Liver (tissue), 9 donors: ENCODE measurements around the gene ZMYND8. TPM values are rescaled to one million over a fixed set of nuclear protein-coding genes. Genes with fewer than 3 reads are reported as not detected.

Source experiments
- DNase-seq: peaks from one replicate; pipeline ENCODE4 v3.0.0-alpha.2; 2017; ENCODE audit warnings: low spot score
- H3K27ac ChIP-seq, 2 donors: one replicate each; pipeline ENCODE4 v1.7.0; 2013; ENCODE audit warnings: inconsistent platforms in 2 of 2, low read length in 2 of 2, control low read depth in 1 of 2, low read depth in 1 of 2, mild to moderate bottlenecking in 1 of 2
- H3K27me3 ChIP-seq, 4 donors: one replicate each; pipeline versions ENCODE4 v1.6.1 to v1.7.0; 2013; ENCODE audit warnings: low read length in 3 of 4, inconsistent platforms in 1 of 4, mild to moderate bottlenecking in 1 of 4, moderate library complexity in 1 of 4; ENCODE audit not compliant: control insufficient read depth in 4 of 4, insufficient read depth in 4 of 4
- H3K36me3 ChIP-seq, 4 donors: one replicate each; pipeline versions ENCODE4 v1.6.1 to v1.7.0; 2013; ENCODE audit warnings: low read length in 3 of 4, mild to moderate bottlenecking in 3 of 4, low read depth in 1 of 4, moderate library complexity in 1 of 4; ENCODE audit not compliant: control insufficient read depth in 4 of 4, insufficient read depth in 3 of 4
- H3K4me1 ChIP-seq, 4 donors: one replicate each; pipeline versions ENCODE4 v1.6.1 to v1.7.0; 2013; ENCODE audit warnings: low read length in 3 of 4, mild to moderate bottlenecking in 3 of 4, moderate library complexity in 1 of 4; ENCODE audit not compliant: control insufficient read depth in 4 of 4, insufficient read depth in 4 of 4
- H3K4me3 ChIP-seq, 3 donors: one replicate each; pipeline versions ENCODE4 v1.6.1 to v1.7.0; 2013; ENCODE audit warnings: low read length in 3 of 3, control low read depth in 1 of 3, low read depth in 1 of 3, mild to moderate bottlenecking in 1 of 3
- H3K9ac ChIP-seq, 2 donors: one replicate each; pipeline ENCODE4 v1.7.0; 2013; ENCODE audit warnings: low read length in 2 of 2, mild to moderate bottlenecking in 2 of 2, moderate library complexity in 2 of 2, control low read depth in 1 of 2, low read depth in 1 of 2
- H3K9me3 ChIP-seq, 4 donors: one replicate each; pipeline versions ENCODE4 v1.6.1 to v1.7.0; 2013; ENCODE audit warnings: low read length in 3 of 4; ENCODE audit not compliant: control insufficient read depth in 4 of 4
- EGR1 ChIP-seq, 2 donors: IDR thresholded peaks; 2 replicates each; pipeline ENCODE4 v1.6.1; 2016 to 2018; ENCODE audit warnings: antibody characterized with exemption in 2 of 2, low read depth in 2 of 2
- FOXA1 ChIP-seq: IDR thresholded peaks from 2 replicates; pipeline ENCODE4 v1.6.1; 2016; ENCODE audit warnings: antibody characterized with exemption
- FOXA2 ChIP-seq: IDR thresholded peaks from 2 replicates; pipeline ENCODE4 v1.6.1; 2016; ENCODE audit warnings: antibody characterized with exemption
- GABPA ChIP-seq, 2 donors: IDR thresholded peaks in 1 of 2; conservative IDR thresholded peaks in 1 of 2; 2 replicates each; pipeline ENCODE4 v1.6.1; 2016; ENCODE audit warnings: antibody characterized with exemption in 2 of 2, mild to moderate bottlenecking in 1 of 2, moderate library complexity in 1 of 2
- HNF4A ChIP-seq, 2 donors: conservative IDR thresholded peaks; 2 replicates each; pipeline ENCODE4 v1.6.1; 2016; ENCODE audit warnings: antibody characterized with exemption in 2 of 2, mild to moderate bottlenecking in 2 of 2
- HNF4G ChIP-seq: IDR thresholded peaks from 2 replicates; pipeline ENCODE4 v1.6.1; 2016; ENCODE audit warnings: antibody characterized with exemption
- JUND ChIP-seq, 2 donors: IDR thresholded peaks; 2 replicates each; pipeline ENCODE4 v1.6.1; 2016; ENCODE audit warnings: antibody characterized with exemption in 2 of 2
- NR2F2 ChIP-seq: IDR thresholded peaks from 2 replicates; pipeline ENCODE4 v1.6.1; 2016; ENCODE audit warnings: antibody characterized with exemption
- RAD21 ChIP-seq, 2 donors: IDR thresholded peaks; 2 replicates each; pipeline ENCODE4 v1.6.1; 2016; ENCODE audit warnings: antibody characterized with exemption in 2 of 2, mild to moderate bottlenecking in 2 of 2
- RXRA ChIP-seq, 2 donors: IDR thresholded peaks; 2 replicates each; pipeline ENCODE4 v1.6.1; 2017 to 2018; ENCODE audit warnings: antibody characterized with exemption in 2 of 2, mild to moderate bottlenecking in 1 of 2
- SP1 ChIP-seq: IDR thresholded peaks from 2 replicates; pipeline ENCODE4 v1.6.1; 2018; ENCODE audit warnings: antibody characterized with exemption, mild to moderate bottlenecking
- TAF1 ChIP-seq: conservative IDR thresholded peaks from 2 replicates; pipeline ENCODE4 v1.6.1; 2016; ENCODE audit warnings: antibody characterized with exemption, mild to moderate bottlenecking
- YY1 ChIP-seq: IDR thresholded peaks from 2 replicates; pipeline ENCODE4 v1.6.1; 2016; ENCODE audit warnings: antibody characterized with exemption, mild to moderate bottlenecking
- WGBS: extraction: QIAGEN DNeasy Blood & Tissue Kit; methylation state at CpG from one replicate; pipeline ENCODE4 v1.1.7; 2013; 5-methylcytosine and 5-hydroxymethylcytosine counted together
- polyA plus RNA-seq, 2 donors: library from polyadenylated mRNA; stranded (reverse) in 1 of 2; unstranded in 1 of 2; fragments of 200-250 nt in 1 of 2; fragments of >200 nt in 1 of 2; fragmentation: Nextera tagmentation in 1 of 2; extraction: Ambion mirVana in 1 of 2; gene quantifications; one replicate each; pipeline versions ENCODE4 v1.2.1 to v1.2.3, GENCODE V29; 2013 to 2015
- total RNA-seq, 2 donors: library from RNA; depleted of rRNA; stranded (reverse); fragments of >200 nt; gene quantifications; one replicate each; pipeline ENCODE4 v1.2.3, GENCODE V29; 2014
- TF ChIP-seq, protein P1 (sequence below): IDR thresholded peaks from 2 replicates; pipeline ENCODE4 v1.6.1; 2016; ENCODE audit warnings: antibody characterized with exemption, mild to moderate bottlenecking
- TF ChIP-seq, protein P2 (sequence below): fragments of 150-350 bp; IDR thresholded peaks from 2 replicates; pipeline ENCODE4 v1.5.1; 2017; ENCODE audit warnings: improper control_type of control experiment, low read depth, low read length; ENCODE audit not compliant: missing input control
- TF ChIP-seq, protein P3 (sequence below): IDR thresholded peaks from 2 replicates; pipeline ENCODE4 v1.6.1; 2016; ENCODE audit warnings: antibody characterized with exemption
- TF ChIP-seq, protein P4 (sequence below): IDR thresholded peaks from 2 replicates; pipeline ENCODE4 v1.6.1; 2016; ENCODE audit warnings: antibody characterized with exemption
- TF ChIP-seq, protein P5 (sequence below): IDR thresholded peaks from 2 replicates; pipeline ENCODE4 v1.6.1; 2016; ENCODE audit warnings: antibody characterized with exemption
- donor health status: healthy.
- donor health status: healthy.
- donor health status: healthy.
- donor health status: healthy.
- donor health status: healthy.

Gene ZMYND8
- total and polyA plus RNA-seq, 4 donors: 3.3 to 23.5 (median 6.8) TPM

DNA sequence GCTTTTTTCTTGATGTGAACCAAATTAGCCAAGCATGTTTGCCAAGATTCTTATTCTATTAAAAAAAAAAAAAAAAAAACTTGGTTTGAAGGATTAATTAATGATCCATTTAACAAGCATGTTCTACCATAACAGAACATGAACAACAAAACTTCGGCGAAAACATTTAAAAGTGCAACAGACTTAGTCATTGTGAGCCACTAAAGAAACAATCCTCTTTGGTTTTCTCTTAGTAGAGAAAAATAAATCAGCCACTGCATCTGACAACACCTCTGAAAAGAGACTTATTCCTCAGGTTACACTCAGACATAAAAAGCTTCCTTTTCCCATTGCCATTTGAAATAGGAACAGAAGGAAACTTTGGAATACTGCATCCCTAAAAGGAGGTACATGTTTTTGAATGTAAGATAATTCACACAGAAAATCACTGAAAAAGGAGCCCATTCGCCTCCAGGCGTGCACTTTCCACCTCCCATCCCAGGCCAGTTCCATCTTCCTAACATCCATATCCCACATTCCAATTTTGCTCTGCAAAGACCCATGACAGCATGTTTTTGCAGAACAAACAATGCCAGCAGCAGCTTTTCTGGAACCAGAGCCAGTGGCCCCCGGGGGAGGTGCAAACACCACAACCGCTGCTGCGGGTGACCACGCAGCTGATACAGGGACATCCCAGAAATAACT lies 79.5 kb downstream of the ZMYND8 start:
- Histone ChIP-seq H3K9ac (no peak overlapping the region), H3K4me1 (peaks cover 0 to 5% (median 2%) of the 10 kb centered on the region in 4 donors), H3K4me3 (no peak overlapping the region), H3K36me3 (peaks cover 7 to 21% (median 14%) of the 10 kb centered on the region in 4 donors), H3K27me3 (no peaks in the 10 kb centered on the region), H3K27ac (no peak overlapping the region), H3K9me3 (no peaks in the 10 kb centered on the region)
- TF ChIP-seq JUND (IDR thresholded peaks at IDR 0.05): no peak
- no peak for TF ChIP-seq HNF4G
- TF ChIP-seq NR2F2: peak; percentile 42
- TF ChIP-seq YY1: no peak
- TF ChIP-seq RXRA (IDR thresholded peaks at IDR 0.05): no peak
- TF ChIP-seq, protein P1, sequence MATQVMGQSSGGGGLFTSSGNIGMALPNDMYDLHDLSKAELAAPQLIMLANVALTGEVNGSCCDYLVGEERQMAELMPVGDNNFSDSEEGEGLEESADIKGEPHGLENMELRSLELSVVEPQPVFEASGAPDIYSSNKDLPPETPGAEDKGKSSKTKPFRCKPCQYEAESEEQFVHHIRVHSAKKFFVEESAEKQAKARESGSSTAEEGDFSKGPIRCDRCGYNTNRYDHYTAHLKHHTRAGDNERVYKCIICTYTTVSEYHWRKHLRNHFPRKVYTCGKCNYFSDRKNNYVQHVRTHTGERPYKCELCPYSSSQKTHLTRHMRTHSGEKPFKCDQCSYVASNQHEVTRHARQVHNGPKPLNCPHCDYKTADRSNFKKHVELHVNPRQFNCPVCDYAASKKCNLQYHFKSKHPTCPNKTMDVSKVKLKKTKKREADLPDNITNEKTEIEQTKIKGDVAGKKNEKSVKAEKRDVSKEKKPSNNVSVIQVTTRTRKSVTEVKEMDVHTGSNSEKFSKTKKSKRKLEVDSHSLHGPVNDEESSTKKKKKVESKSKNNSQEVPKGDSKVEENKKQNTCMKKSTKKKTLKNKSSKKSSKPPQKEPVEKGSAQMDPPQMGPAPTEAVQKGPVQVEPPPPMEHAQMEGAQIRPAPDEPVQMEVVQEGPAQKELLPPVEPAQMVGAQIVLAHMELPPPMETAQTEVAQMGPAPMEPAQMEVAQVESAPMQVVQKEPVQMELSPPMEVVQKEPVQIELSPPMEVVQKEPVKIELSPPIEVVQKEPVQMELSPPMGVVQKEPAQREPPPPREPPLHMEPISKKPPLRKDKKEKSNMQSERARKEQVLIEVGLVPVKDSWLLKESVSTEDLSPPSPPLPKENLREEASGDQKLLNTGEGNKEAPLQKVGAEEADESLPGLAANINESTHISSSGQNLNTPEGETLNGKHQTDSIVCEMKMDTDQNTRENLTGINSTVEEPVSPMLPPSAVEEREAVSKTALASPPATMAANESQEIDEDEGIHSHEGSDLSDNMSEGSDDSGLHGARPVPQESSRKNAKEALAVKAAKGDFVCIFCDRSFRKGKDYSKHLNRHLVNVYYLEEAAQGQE: peak; percentile 28
- TF ChIP-seq, protein P2, sequence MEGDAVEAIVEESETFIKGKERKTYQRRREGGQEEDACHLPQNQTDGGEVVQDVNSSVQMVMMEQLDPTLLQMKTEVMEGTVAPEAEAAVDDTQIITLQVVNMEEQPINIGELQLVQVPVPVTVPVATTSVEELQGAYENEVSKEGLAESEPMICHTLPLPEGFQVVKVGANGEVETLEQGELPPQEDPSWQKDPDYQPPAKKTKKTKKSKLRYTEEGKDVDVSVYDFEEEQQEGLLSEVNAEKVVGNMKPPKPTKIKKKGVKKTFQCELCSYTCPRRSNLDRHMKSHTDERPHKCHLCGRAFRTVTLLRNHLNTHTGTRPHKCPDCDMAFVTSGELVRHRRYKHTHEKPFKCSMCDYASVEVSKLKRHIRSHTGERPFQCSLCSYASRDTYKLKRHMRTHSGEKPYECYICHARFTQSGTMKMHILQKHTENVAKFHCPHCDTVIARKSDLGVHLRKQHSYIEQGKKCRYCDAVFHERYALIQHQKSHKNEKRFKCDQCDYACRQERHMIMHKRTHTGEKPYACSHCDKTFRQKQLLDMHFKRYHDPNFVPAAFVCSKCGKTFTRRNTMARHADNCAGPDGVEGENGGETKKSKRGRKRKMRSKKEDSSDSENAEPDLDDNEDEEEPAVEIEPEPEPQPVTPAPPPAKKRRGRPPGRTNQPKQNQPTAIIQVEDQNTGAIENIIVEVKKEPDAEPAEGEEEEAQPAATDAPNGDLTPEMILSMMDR: no peak
- TF ChIP-seq RAD21 (IDR thresholded peaks at IDR 0.05): peak in 1 of 2 donors; percentile 12
- TF ChIP-seq GABPA (IDR thresholded peaks at IDR 0.05 in 1 of 2, conservative IDR thresholded peaks at IDR 0.05 in 1 of 2): no peak
- peak; percentile 20 for TF ChIP-seq SP1
- DNase-seq: no peak
- whole genome bisulfite sequencing: 79% methylated on average over 8 of the region's 8 CpGs

DNA sequence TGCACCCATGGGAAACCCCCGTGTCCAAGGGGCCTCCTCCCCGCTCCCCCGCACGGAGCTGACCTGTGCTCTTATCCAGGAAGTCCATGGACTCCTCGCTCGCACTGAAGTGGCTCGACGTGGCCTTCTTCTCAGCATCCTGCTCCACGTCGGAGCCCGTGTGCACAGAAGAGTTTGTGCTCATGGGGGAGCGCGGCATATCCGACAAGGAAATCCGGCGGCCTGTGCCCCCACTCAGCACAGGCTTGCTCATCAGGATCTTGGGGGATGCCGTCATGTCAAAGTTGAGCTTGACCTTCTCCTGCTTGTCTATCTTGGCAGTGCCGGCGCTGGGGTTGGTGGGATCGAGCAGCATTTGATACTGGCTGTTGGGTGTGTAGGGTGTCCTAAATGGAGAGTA lies 80.2 kb downstream of the ZMYND8 start:
- Histone ChIP-seq H3K9me3 (no peaks in the 10 kb centered on the region), H3K27me3 (no peaks in the 10 kb centered on the region), H3K4me1 (peaks cover 0 to 5% (median 2%) of the 10 kb centered on the region in 4 donors), H3K4me3 (no peak overlapping the region), H3K36me3 (peaks cover 7 to 18% (median 12%) of the 10 kb centered on the region in 4 donors), H3K9ac (no peak overlapping the region), H3K27ac (no peak overlapping the region)
- WGBS: 96% methylated on average over 20 of the region's 20 CpGs
- no peak for DNase-seq
- no peak for TF ChIP-seq JUND (IDR thresholded peaks at IDR 0.05)
- TF ChIP-seq, protein P3, sequence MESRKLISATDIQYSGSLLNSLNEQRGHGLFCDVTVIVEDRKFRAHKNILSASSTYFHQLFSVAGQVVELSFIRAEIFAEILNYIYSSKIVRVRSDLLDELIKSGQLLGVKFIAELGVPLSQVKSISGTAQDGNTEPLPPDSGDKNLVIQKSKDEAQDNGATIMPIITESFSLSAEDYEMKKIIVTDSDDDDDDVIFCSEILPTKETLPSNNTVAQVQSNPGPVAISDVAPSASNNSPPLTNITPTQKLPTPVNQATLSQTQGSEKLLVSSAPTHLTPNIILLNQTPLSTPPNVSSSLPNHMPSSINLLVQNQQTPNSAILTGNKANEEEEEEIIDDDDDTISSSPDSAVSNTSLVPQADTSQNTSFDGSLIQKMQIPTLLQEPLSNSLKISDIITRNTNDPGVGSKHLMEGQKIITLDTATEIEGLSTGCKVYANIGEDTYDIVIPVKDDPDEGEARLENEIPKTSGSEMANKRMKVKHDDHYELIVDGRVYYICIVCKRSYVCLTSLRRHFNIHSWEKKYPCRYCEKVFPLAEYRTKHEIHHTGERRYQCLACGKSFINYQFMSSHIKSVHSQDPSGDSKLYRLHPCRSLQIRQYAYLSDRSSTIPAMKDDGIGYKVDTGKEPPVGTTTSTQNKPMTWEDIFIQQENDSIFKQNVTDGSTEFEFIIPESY: no peak
- no peak for TF ChIP-seq RXRA (IDR thresholded peaks at IDR 0.05)
- TF ChIP-seq, protein P4, sequence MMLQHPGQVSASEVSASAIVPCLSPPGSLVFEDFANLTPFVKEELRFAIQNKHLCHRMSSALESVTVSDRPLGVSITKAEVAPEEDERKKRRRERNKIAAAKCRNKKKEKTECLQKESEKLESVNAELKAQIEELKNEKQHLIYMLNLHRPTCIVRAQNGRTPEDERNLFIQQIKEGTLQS: no peak
- no peak for TF ChIP-seq FOXA1
- TF ChIP-seq GABPA (IDR thresholded peaks at IDR 0.05 in 1 of 2, conservative IDR thresholded peaks at IDR 0.05 in 1 of 2): no peak
- TF ChIP-seq YY1: no peak
- no peak for TF ChIP-seq EGR1 (IDR thresholded peaks at IDR 0.05; ENCODE audit: low read depth in 2 of 2)
- no peak for TF ChIP-seq TAF1
- TF ChIP-seq, protein P2: no peak
- TF ChIP-seq, protein P5, sequence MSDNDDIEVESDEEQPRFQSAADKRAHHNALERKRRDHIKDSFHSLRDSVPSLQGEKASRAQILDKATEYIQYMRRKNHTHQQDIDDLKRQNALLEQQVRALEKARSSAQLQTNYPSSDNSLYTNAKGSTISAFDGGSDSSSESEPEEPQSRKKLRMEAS: no peak
- no peak for TF ChIP-seq HNF4A (conservative IDR thresholded peaks at IDR 0.05)
- TF ChIP-seq NR2F2: no peak
- TF ChIP-seq FOXA2: no peak
- TF ChIP-seq HNF4G: no peak
- no peak for TF ChIP-seq RAD21 (IDR thresholded peaks at IDR 0.05)
